Amygdala (tissue), 56 donors: ENCODE measurements around the gene PMM1.

Source experiments
- DNase-seq, 56 donors: peaks; one replicate each; lab custom pipeline; 2025; lab: John Stamatoyannopoulos, UW

The PMM1 gene

DNA sequence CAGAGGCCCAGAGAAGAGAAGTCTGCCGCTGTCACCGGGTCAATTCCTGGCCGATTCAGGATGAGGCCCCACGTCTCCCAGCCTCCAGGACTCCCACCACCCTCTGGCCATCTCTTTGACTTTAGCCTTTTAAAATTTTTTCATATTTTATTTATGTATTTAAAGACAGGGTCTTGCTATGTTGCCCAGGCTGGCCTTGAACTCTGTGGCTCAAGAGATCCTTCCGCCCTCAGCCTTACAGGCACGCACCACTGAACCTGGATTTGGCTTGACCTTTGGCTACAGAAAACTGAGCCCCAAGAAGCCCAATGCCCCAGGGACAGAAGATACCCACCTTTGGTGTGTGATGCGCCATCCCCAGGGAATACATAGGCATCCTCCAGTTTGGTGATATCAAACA is 49.3 kb downstream of the PMM1 start:
- no peak for DNase-seq

DNA sequence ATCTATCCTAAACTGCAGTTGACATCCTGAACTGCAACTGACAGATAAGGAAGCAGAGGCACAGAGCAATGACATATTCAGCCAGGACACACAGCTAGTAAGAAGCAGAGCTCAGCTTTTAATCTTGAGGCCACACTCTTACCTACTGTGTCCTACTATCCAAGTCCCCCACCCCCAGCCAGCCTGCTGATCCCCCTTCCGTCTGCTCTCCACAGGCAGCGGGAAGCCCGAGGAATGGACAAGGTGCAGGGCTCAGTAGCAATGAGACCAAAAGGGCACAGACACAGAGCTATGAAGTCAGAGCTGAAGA is 49.7 kb downstream of the PMM1 start:
- no peak for DNase-seq

DNA sequence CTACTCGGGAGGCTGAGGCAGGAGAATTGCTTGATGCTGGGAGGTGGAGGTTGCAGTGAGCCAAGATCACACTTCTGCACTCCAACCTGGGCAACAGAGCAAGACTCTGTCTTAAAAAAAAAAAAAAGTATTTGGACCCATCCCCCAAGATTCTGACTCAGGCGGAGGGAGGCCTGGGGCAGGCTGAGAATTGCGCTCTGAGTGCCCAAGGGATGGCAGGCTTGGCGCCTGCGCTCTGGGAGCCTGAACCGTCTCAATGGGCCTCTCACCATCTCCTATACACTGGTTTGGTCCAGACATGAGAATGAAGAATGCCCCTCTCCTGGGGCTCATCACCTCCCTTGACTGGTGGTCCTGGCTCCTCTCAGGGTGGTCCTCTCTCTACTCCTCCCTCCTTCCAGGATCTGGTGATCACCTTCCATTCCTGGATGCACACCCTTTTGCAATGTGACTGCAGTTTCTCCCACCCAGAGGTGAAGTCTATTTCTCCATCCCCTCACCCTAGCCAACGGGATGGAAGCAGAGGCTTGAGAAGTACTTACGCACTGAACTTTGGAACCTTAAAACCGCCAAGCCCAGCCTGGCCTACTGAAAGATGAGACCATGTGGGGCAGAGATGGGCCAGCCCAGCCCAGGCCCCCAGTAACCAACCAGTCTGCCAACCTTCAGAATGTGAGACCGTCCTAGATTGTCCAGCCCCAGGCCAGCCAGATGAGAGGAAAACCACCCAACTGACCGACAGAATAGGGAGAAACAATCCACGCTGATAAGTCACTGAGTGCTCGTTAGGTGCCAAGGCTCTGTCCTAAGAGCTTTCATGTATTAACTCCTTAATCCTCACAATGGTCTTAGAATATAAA is 50.3 kb downstream of the PMM1 start:
- peak in 1 of 56 donors; percentile 22 for DNase-seq

DNA sequence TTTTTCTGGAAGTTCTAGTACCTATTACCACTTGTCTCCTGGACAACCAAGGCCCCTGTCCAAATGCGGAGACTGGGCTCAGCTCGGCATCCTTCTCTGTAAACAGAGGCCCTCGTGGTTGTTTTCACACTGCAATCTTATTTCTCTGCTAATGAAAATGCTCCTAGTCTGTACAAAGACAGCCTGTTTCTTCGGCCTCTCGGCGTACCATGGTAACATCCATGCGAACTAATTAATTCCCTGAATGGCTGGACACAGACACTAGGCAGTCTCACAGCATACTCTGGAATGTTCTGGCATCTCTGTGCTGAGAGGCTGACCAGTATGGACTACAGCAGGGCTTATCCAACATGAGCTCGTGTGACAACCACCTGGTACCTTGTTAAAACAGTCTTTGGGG is 51.1 kb downstream of the PMM1 start:
- DNase-seq: peak in 45 of 56 donors; percentile 28 to 90 (median 63)

DNA sequence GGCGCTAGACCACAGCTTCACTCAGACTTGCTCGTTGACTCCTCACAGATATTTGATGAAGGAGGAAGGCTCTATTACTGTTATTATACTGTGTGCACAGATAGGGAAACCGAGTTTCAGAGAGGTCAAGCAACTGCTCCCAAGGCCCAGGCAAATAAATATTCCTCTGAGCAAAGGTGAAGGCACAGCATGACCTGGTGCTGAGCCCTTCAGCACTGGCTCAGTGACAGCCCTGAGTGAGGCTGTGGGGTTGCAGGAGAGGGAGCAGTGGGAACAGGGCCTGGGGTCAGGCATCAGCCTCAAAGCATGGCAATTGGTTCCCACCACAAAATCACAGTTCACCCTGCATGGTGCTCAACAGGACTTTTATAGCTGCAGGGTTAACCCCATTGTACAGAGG is 52.4 kb downstream of the PMM1 start:
- DNase-seq: no peak

DNA sequence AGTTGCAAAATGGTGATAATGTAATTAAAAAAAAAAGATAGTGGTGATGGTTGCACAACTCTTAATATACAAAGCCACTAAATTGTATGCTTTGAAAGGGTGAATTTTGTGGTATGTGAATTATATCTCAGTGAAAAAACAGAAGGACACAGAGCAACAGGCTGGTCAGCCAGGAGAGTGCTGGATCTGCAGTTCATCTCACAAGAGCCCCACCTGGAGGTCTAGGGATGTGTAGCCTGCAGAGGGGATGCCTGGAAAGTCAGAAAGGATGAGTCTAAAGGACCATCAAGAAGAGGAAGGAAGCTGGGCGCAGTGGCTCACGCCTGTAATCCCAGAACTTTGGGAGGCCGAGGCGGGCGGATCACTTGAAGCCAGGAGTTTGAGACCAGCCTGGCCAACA is 54.4 kb downstream of the PMM1 start:
- DNase-seq: no peak

DNA sequence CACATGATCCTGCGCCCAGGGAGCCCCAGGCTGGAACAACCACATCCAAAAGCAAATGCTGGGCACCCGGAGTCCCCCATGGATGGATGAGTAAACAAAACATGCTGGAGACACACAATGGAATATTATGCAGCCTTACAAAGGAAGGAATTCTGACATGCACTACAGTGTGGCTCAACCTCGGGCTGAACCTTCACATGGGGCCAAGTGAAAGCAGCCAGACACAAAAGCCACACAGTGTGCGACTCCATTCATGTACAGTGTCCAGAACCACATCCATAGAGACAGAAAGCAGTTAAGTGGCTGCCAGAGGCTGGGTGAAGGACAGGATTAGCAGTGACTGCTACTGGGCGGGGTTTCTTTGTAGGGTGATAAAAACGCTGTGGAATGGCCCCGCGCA is 55.4 kb downstream of the PMM1 start:
- no peak for DNase-seq

DNA sequence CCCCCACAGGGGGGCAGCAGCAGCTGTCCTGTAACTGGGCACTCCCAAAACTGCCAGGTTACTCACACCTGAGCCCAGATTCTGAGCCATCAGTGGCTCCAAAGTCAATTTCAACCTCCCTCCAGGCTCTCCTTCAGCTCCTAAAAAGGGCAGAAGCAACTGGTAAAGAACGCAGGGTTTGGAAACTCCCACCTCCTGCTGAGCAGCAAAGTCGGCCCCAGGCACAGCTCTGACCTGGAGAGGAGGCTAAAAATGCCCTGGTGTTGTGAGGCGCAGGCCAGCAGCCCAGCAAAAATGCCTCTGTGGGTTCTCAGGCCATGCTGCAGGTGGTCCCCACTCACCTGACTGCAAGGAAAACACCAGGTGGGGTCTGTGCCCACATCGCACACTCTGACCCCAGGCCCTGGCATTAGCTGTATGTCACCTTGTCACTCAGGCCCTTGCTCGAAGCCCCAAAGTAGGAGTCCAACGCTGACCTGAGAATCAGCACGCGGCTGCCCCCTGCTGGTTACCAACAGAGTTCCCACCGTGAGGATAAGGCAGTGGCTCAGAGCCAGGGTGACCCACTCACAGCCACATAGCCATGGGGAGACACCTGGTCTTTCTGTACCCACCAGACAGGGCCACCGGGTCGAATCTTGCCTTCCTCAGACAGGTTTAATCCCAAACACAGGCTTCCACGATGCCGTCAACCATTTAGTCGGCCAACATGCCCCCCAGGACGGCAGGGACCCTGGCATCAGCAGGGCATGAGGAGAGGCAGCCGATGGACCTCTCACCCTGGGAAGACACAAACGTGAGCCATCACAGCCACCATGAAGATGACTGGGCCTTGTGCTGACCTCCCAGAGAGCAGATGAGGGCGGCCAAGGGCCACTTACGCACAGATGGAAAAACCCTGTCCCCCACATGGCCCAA is 56.5 kb downstream of the PMM1 start:
- DNase-seq: peak in 37 of 56 donors; percentile 17 to 80 (median 45)

DNA sequence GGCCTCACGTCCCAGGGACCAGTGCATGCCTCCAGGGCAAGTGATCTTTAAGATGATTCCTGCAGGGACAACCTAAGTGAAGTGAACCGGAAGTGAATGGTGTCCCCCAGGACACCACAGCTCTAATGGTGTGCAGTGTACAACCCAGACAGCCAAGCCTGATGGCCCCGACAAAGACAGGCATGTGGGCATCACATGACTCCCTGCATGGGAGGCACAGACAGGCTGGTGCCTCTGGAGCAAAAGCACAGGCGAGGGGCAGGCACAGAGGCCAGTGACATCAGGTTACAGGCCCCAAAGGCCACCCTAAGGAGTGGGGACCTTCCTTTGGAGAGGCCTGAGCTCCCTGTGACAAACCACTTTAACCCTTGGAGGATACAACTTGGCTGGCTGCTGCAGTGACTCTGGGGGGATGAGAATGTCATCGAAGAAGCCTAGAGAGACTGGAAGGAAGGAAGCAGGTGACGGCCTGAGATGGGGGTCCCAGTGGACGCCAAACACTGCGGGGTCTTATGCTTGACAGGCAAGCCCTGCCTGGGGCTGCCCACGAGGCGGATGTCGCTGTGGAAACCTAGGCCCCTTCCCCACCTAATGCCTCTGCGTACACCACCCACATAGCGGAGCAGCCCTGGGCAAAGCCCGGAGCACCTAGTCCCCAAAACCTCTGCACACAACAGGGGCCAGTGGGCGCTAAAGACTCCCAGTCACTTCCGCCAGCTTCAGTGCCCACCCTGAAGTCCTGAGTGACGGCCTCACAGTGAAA is 57.7 kb downstream of the PMM1 start:
- peak in 3 of 56 donors; percentile 22 to 29 (median 27) for DNase-seq

DNA sequence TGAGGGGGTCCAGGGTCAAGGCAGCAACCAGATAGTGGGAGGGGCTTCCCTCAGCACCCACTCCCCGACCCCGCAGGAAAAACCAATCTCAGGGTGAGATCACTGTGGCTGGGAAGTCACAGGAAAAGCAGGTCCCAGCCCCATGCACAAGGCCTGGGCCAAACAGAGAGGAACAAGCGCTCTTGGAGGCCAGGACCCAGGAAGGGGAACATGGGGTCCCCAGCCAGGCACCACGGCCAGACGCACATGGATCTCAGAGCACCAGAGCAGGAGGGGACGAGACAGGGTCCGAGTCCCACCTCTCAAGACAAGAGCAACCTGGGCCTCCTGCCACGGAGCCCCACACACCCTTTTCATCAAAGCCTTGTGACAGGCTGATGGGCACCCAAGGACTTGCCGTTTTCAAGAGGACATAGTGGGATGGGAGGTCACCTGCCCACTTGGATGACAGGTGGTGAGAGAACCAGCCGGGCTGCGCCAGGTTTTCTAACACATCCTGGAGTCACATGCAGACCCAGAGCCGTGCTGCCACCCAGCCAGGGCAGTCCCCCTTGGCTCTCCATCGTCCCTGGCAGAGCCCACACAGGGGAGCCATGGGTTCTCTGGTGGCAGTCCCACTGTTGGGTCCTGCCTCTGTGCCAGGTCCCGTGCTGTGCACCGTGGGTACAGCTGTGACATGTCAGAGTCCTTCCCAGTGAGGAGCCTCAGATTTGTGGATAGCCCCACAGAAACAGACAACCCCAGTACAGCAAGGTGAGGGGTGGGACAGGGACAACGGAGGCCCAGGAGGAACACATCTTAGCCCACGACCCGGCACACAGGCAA is 58.5 kb downstream of the PMM1 start:
- DNase-seq: no peak

DNA sequence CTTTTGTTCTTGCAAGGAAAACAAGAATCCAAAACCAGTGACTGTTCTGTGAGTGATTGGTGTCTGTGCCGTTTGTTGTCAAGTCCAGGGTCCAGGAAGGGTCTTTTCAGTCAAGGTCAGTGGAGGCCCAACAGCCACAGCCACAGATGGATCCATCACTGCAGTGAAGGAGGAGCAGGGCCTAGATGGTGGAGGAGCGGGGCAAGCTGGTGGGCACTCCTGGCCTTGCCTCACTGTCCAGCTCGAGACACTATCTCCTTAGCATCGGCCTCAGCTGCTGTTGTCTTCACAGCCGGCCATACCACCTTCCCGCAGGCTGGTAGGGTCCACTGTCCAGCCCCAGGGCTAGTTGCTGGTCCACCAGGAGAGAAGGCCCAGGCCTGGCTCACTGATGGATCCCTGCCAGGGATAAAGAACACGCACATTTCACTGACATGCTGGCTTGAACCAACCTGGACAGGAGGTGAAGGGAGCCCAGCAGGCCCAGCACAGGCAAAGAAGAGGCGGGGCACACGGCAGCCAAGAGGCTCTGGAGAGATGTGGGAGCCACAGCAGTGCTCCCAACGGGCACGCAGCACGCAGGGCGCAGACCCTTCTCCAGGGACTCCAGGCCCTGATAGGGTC is 60.6 kb downstream of the PMM1 start:
- DNase-seq: no peak

DNA sequence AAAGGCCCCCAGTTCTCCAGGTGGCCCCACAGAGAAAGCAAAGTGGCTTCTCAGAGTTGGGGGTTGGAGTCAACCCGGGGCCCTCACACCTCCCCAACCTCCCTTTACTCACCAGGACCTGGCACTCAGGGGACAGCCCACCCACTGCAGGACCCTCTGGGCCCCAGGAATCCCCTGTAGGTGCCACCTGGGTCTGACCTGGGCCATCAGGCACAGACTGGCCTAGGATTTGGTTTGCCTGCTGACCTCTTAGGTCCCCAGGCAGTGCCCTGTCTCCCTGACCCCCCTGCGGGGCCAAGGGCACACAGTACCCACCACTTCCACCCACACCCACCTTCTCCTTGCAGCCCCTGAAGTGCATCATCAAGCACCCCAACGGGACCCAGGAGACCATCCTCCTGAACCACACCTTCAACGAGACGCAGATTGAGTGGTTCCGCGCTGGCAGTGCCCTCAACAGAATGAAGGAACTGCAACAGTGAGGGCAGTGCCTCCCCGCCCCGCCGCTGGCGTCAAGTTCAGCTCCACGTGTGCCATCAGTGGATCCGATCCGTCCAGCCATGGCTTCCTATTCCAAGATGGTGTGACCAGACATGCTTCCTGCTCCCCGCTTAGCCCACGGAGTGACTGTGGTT is 61.4 kb downstream of the PMM1 start:
- no peak for DNase-seq
